GM13977 (cell line): ENCODE measurements around the gene MTRR.

Experiments used
- DNase-seq: peaks from one replicate; pipeline ENCODE4 v3.0.0; 2012; ENCODE audit warnings: low spot score
- in situ Hi-C: fragments of 300-500 bp; cut with MboI; formaldehyde crosslinking; loops from one replicate; pipeline ENCODE4 v1.12.0; 2022; ENCODE audit warnings: low sequenced_read_pairs, low pct_unique_long_range_greater_than_20kb, mixed read lengths, inconsistent platforms; ENCODE audit not compliant: unreplicated experiment
- TF ChIP-seq, protein P1 (sequence below): IDR thresholded peaks from 2 replicates; pipeline ENCODE4 v1.5.1; 2012; ENCODE audit warnings: mild to moderate bottlenecking, control low read depth; ENCODE audit not compliant: insufficient read depth; ENCODE audit errors: extremely low read depth, missing control alignments

Gene MTRR

GRCh38 chr5:7828269-7828668, 40.7 kb upstream of the MTRR start:
- TF ChIP-seq, protein P1, sequence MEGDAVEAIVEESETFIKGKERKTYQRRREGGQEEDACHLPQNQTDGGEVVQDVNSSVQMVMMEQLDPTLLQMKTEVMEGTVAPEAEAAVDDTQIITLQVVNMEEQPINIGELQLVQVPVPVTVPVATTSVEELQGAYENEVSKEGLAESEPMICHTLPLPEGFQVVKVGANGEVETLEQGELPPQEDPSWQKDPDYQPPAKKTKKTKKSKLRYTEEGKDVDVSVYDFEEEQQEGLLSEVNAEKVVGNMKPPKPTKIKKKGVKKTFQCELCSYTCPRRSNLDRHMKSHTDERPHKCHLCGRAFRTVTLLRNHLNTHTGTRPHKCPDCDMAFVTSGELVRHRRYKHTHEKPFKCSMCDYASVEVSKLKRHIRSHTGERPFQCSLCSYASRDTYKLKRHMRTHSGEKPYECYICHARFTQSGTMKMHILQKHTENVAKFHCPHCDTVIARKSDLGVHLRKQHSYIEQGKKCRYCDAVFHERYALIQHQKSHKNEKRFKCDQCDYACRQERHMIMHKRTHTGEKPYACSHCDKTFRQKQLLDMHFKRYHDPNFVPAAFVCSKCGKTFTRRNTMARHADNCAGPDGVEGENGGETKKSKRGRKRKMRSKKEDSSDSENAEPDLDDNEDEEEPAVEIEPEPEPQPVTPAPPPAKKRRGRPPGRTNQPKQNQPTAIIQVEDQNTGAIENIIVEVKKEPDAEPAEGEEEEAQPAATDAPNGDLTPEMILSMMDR = no peak
- in situ Hi-C loops = no loop called here
- DNase-seq = no peak

DNA sequence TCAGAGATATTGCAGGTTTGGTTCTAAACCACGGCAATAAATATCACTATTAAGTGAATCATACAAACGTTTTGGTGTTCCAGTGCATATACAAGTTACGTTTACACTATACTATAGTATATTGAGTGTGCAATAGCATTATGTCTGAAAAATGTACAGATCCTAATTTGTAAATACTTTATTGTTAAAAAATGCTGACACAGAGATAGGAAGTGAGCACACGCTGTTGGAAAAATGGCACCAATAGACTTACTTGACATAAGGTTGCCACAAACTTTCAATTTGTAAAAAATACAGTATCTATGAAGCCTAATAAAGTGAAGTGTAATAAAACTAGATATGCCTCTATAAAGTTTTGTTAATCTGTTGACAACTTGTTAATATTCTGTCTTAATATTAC, 34.0 kb upstream of the MTRR start:
- TF ChIP-seq, protein P1 = no peak
- DNase-seq = no peak
- in situ Hi-C loops = no loop called here

- no peak for DNase-seq
- TF ChIP-seq, protein P1 = no peak
- in situ Hi-C loops = no loop called here
Observed at GRCh38 chr5:7837403-7837802, 31.5 kb upstream of the MTRR start.

DNA sequence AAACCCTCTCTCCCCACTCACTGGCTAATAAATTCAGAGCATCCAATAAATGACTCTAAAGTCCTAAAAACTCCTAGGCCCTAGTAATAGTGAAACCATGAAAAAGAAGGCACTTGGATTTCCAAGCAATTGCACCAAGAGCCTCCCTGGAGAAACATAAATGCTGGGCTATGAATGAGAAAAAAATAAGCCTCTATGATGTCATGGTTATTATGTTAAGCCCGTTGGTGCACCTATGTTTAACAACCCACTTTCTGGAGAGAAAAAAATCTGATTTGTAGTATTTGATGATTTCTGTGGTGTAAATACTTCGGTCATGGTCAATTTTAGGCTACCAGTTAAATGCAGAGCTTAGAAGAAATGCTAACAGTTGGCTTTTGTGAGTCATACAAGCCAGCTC, 26.4 kb upstream of the MTRR start:
- in situ Hi-C loops = no loop called here
- TF ChIP-seq, protein P1 = no peak
- DNase-seq = no peak

- in situ Hi-C loops = no loop called here
- DNase-seq = no peak
- TF ChIP-seq, protein P1 = no peak
Observed at GRCh38 chr5:7844901-7845300, 24.0 kb upstream of the MTRR start.

DNA sequence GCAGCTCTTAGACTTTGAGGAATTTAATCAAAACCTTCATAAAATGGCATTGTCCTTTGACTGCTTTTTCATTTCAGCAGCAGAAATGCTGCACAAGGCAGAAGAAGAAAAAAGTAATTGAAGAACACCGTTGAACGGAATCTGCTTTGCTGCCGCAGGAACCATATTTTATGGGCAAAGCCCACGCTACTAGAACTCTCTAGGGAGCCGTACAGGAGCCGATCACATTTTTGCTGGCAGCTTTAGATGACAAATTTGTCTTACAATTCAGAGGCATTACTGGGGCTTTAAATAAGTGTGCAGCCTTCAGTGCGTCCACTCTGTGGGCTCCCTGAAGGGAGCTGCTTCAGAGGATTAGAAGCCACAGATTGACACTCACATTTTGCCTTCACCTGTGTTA, 23.4 kb upstream of the MTRR start:
- no peak for DNase-seq
- TF ChIP-seq, protein P1 = no peak
- in situ Hi-C loops = no loop called here

DNA sequence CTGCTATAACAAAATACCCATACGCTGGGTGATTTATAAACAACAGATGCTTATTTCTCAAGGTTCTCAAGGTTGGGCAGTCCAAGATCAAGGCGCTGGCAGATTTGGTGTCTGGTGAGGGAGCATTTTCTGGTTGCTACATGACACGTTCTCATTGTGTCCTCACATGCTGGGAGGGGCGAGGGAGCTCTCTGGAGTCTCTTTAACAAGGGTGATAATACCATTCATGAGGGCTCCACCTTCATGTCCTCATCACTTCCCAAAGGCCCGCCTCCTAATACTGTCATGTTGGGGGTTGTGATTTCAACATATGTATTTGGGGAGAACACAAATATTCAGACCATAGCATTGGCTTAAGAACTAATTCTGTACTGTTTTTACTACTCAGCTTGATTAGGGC, 22.6 kb upstream of the MTRR start:
- TF ChIP-seq, protein P1 = no peak
- in situ Hi-C loops = no loop called here
- DNase-seq = no peak
